GM21723 (cell line): Measurements from ENCODE around the gene KLF7.

ENCODE experiments used
- ATAC-seq: cut with Tn5 transposase; IDR thresholded peaks from one replicate; pipeline ENCODE4 v1.9.1; 2021; ENCODE audit warnings: mild to moderate bottlenecking, moderate library complexity; ENCODE audit not compliant: unreplicated experiment

KLF7 gene

GRCh38 chr2:207097278-207097677 is 68.5 kb downstream of the KLF7 start:
- no peak for ATAC-seq

GRCh38 chr2:207095963-207096362 is 69.8 kb downstream of the KLF7 start:
- no peak for ATAC-seq

- ATAC-seq: no peak
Observed at GRCh38 chr2:207093234-207093633, 72.5 kb downstream of the KLF7 start.

GRCh38 chr2:207092818-207093217 is 72.9 kb downstream of the KLF7 start:
- no peak for ATAC-seq

- no peak for ATAC-seq
Observed at GRCh38 chr2:207091928-207092327, 73.8 kb downstream of the KLF7 start.

- ATAC-seq: no peak
Observed at GRCh38 chr2:207091176-207091575, 74.6 kb downstream of the KLF7 start.

- ATAC-seq: no peak
Observed at GRCh38 chr2:207090389-207090788, 75.4 kb downstream of the KLF7 start.

- no peak for ATAC-seq
Observed at GRCh38 chr2:207088839-207089238, 76.9 kb downstream of the KLF7 start.

- ATAC-seq: no peak
Observed at GRCh38 chr2:207088276-207088675, 77.5 kb downstream of the KLF7 start.

- no peak for ATAC-seq
Observed at GRCh38 chr2:207087046-207087902, 78.5 kb downstream of the KLF7 start.

GRCh38 chr2:207086136-207086535 is 79.6 kb downstream of the KLF7 start:
- no peak for ATAC-seq

GRCh38 chr2:207085110-207085509 is 80.6 kb downstream of the KLF7 start:
- ATAC-seq: no peak

GRCh38 chr2:207083361-207084110 is 82.2 kb downstream of the KLF7 start:
- ATAC-seq: no peak

- no peak for ATAC-seq
Observed at GRCh38 chr2:207082619-207083018, 83.1 kb downstream of the KLF7 start.

- no peak for ATAC-seq
Observed at GRCh38 chr2:207078186-207078798, 87.5 kb downstream of the KLF7 start.

GRCh38 chr2:207077266-207077665 is 88.5 kb downstream of the KLF7 start:
- no peak for ATAC-seq

GRCh38 chr2:207075456-207075855 is 90.3 kb downstream of the KLF7 start:
- ATAC-seq: no peak

GRCh38 chr2:207073801-207074678 is 91.7 kb downstream of the KLF7 start:
- ATAC-seq: peak; percentile 47

GRCh38 chr2:207073412-207073800 is 92.3 kb downstream of the KLF7 start:
- peak; percentile 13 for ATAC-seq

- no peak for ATAC-seq
Observed at GRCh38 chr2:207072571-207072970, 93.2 kb downstream of the KLF7 start.

GRCh38 chr2:207071820-207072219 is 93.9 kb downstream of the KLF7 start:
- ATAC-seq: no peak
